NOMO-1 (cell line): Measurements from ENCODE around the gene SELENOS.

ENCODE experiments used
- DNase-seq, 2 experiments: peaks; one replicate each; lab custom pipeline; 2025; ENCODE audit not compliant: unreplicated experiment in 2 of 2; lab: John Stamatoyannopoulos, UW

SELENOS gene

GRCh38 chr15:101280007-101280406 lies 2.7 kb upstream of the SELENOS start:
- DNase-seq, result no peak

GRCh38 chr15:101277943-101278564 lies 769 bp upstream of the SELENOS start:
- no peak for DNase-seq

DNA sequence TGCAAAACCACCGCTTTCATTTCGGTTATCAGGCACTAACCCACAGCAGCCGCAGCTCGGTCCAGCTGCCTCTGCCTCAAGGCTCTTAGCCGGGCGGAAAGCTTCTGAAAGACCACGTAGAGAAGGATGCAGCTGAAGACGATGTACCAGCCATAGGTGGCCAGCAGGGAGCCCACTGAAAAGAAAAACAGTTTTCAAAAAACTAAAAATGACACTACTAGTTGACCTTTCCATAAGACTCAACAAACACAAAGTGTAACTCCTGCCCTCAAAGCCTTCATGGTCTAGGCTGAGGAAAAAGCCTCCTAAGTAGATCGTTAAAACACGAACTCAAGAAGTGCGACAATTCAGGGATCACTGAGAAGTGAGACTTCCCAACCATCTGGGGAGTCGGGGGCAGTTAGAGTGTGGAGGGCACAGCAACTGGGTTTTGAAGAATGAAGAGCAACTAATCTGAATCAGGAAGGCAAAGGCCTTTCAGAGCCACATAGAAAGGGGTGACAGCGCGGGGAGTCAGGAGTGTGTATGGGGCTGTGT lies 716 bp downstream of the SELENOS start:
- peak; percentile 36 to 59 for DNase-seq

DNA sequence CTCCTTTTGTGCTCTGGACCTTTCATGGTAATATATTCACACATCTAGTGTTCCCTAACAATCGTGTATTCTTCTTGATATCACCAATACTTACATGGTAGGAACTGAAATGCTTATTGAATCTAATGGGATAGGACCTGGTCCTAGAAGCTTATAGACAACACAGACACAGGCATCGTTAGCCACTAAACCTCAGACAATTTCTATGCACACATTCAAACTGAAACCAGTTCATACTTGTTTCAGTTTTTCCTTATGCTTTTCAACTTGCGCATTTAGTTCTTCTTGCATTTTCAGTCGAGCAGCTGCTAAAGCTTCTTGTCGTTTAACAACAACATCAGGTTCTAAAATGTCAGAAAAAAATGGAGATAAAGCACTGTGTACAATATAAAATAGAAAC lies 2.3 kb downstream of the SELENOS start:
- DNase-seq, result no peak

DNA sequence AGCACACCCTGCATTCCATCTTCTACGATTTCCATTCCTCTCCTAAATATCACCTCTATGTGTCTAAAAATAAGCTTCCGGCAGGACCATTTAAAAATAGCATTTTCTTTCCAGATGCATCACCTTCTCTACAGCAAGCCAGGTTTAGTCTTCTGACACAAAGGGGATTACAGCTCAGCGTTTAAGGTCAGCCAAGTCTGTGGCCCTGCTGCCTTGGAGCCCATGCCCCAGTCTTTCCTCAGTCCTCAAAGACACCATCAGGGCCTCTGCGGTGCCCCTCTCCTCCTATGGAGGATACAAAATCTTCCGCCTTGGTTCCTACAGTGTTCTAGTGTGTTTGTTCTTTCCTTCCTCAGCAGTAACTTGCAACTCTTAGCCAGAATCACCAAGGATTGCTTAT lies 3.8 kb downstream of the SELENOS start:
- no peak for DNase-seq

- no peak for DNase-seq
Measured at GRCh38 chr15:101272584-101272983, 4.7 kb downstream of the SELENOS start.

- DNase-seq, result no peak
Measured at GRCh38 chr15:101269479-101270223, 7.6 kb downstream of the SELENOS start.

DNA sequence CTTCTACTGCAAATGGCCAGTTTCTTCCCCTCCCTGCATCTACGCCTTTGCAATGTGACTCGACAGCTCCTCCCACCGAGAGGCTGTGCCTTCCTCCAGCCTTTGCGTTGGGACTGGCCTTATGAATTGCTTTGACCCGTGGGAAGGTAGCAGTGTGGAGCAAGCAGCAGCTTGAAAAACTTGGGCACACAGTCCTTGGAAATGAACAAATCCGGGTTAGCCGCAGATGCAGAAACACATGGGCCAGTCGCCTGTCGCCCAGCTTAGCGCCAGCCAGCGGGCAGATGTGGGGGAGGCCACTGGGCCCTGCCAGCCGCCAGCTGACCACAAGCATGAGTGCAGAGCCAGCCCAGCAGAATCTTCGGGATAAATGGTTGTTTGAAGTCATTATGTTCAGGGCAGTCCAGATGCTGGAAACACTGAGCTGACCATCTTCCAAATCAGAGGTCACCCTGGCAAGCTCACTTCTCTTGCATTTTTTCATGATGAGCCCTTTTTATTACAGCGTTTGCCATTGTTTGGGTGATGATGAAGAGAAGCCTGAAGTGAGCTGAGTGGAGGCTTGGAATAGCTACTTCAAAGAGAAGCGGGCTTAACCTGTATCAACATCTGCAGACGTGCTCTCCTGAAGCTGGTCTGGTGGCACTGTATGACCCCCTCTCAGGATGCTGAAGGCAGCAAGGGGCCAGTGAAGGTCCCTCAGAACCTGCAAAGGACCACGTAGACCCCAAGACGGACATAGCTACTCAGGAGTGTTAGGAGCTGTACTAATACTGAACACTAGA lies 9.8 kb downstream of the SELENOS start:
- no peak for DNase-seq

GRCh38 chr15:101266787-101267186 lies 10.5 kb downstream of the SELENOS start:
- DNase-seq, result no peak

- no peak for DNase-seq
Measured at GRCh38 chr15:101266034-101266433, 11.3 kb downstream of the SELENOS start.

- DNase-seq, result no peak
Measured at GRCh38 chr15:101264911-101265641, 12.2 kb downstream of the SELENOS start.

- no peak for DNase-seq
Measured at GRCh38 chr15:101264011-101264410, 13.3 kb downstream of the SELENOS start.

GRCh38 chr15:101262551-101262950 lies 14.7 kb downstream of the SELENOS start:
- no peak for DNase-seq

DNA sequence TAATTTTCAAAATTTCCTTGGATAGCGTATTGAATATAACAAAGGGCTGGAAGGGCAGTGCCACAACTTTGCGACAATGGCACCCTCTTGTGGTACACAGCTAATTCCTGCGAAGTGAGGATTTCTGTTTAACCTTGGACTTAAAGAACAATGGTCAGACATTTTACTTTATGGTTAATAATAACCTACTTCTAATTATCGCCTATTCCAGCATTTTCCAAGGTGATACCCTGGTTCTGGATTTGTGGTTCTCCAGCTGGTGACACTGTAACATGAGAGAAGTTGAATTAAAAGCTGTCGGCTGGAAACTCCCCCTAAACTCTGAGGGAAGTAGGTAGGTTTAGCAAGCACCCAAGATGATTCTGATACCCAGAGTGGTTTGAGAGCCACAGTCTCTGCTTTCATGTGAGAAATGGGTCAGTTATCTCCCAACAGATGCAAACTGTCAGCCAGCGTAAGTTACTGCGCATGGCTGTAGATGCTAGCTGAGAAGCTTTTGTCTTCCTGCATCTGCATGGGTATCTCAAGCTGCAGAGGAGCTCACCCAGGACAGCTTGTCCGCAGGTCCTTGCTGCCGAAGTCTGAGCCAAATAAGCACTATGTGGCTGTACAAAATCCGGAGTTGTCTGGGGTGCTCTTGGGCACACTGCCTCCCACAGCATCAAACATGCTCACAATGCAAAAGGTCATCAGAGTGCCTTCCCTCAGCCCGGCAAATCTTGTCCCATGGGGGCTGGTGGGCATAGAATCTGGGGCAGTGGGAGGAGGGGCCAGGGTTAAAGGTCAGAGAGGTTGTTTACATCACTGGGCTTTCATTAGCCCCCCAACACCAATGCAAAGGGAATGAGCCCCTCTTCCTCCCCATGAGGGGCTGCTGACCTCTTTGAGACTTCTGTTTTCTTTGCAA lies 18.8 kb downstream of the SELENOS start:
- peak; percentile 51 to 69 for DNase-seq

- DNase-seq, result peak; percentile 17 to 24
Measured at GRCh38 chr15:101256757-101257156, 20.5 kb downstream of the SELENOS start.

- DNase-seq, result no peak
Measured at GRCh38 chr15:101255615-101256241, 21.6 kb downstream of the SELENOS start.

- no peak for DNase-seq
Measured at GRCh38 chr15:101255051-101255395, 22.3 kb downstream of the SELENOS start.

DNA sequence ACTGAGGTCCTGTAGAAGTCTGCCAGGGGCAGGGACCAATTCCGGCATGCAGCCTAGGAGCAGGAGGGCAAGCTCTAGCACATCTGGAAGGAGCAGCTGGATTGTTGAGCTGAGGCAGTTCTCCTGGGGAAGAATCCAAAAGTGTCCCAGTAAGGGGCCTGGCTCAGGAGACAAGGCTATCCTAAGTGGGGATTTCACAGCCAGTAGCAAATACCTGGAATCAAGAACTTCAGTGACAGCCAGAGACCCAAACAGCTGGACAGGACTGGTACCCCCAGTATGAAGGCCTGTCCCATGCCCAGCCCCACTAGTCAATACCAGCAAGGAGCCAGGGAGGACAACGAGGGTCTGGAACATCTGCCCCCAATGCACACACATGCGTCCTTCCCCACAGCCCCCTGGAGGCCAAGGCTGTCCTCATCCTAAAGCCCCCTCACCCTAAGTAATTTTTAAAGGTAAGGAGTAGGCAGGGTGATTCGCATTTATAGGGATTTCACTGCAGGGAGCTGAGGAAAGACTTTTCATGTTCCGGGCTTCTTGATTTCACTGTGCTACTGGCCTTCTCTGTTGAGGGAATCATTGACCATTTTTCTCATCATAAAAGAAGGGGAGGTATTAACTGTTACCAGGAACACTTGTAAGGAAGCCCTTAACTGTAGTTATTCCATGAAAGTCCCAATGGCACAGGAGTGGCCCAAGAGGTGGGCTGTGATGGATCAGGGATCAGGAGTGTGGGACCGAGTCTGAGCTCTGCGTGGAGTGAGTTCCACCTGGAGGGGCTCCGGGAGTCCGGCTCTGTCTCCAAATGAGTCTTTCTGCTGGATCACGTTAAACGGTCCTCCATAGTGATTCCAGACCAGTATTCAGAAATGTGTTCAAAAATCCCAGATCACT lies 22.9 kb downstream of the SELENOS start:
- no peak for DNase-seq
